HCT116 (cell line): Measurements from ENCODE around the gene PLAC8.

Source experiments
- ATF3 ChIP-seq: IDR thresholded peaks from 2 replicates; pipeline ENCODE4 v1.6.1; 2012
- CTCF ChIP-seq, 3 experiments: fragments of 200-600 bp in 1 of 3; sonication (generic) in 1 of 3; IDR thresholded peaks in 2 of 3; conservative IDR thresholded peaks in 1 of 3; 2 replicates each; pipeline ENCODE4 v1.5.1; 2012 to 2017; ENCODE audit warnings: low read depth in 2 of 3, low read length in 2 of 3, antibody characterized with exemption in 1 of 3, borderline replicate concordance in 1 of 3, control low read depth in 1 of 3, mild to moderate bottlenecking in 1 of 3, mixed read lengths in 1 of 3, mixed run types in 1 of 3, moderate library complexity in 1 of 3; ENCODE audit not compliant: insufficient read depth in 1 of 3
- EZH2 ChIP-seq: fragments of 200-600 bp; sonication (generic); IDR thresholded peaks from 2 replicates; pipeline ENCODE4 v1.6.1; 2017; ENCODE audit warnings: antibody characterized with exemption, mixed run types
- JUND ChIP-seq: IDR thresholded peaks from 2 replicates; pipeline ENCODE4 v1.6.1; 2012
- MAX ChIP-seq: IDR thresholded peaks from 2 replicates; pipeline ENCODE4 v1.6.1; 2012
- POLR2AphosphoS5 ChIP-seq: IDR thresholded peaks from 2 replicates; pipeline ENCODE4 v1.6.1; 2011; ENCODE audit warnings: mild to moderate bottlenecking, low read depth, low read length, moderate library complexity
- RAD21 ChIP-seq: IDR thresholded peaks from 2 replicates; pipeline ENCODE4 v1.6.1; 2012; ENCODE audit warnings: low read depth, mild to moderate bottlenecking
- REST ChIP-seq: IDR thresholded peaks from 2 replicates; pipeline ENCODE4 v1.6.1; 2012; ENCODE audit warnings: low read depth

GRCh38 chr4:83067058-83067639, 47.4 kb downstream of the PLAC8 start:
- no peak for TF ChIP-seq REST
- TF ChIP-seq CTCF (IDR thresholded peaks at IDR 0.05 in 2 of 3, conservative IDR thresholded peaks at IDR 0.05 in 1 of 3; ENCODE audit: borderline replicate concordance in 1 of 3, insufficient read depth in 1 of 3, low read depth in 2 of 3, low read length in 2 of 3) = no peak
- no peak for TF ChIP-seq RAD21
- no peak for TF ChIP-seq POLR2AphosphoS5
- peak; percentile 60 for TF ChIP-seq JUND
- no peak for TF ChIP-seq EZH2
- TF ChIP-seq MAX = peak; percentile 31; the same call in 1 of the 2 replicates
- no peak for TF ChIP-seq ATF3
